ENCODE measurements around the gene HES7.
A peak's percentile ranks its signal among the peaks of the same experiment; 100 is the strongest.

HES7 gene

DNA sequence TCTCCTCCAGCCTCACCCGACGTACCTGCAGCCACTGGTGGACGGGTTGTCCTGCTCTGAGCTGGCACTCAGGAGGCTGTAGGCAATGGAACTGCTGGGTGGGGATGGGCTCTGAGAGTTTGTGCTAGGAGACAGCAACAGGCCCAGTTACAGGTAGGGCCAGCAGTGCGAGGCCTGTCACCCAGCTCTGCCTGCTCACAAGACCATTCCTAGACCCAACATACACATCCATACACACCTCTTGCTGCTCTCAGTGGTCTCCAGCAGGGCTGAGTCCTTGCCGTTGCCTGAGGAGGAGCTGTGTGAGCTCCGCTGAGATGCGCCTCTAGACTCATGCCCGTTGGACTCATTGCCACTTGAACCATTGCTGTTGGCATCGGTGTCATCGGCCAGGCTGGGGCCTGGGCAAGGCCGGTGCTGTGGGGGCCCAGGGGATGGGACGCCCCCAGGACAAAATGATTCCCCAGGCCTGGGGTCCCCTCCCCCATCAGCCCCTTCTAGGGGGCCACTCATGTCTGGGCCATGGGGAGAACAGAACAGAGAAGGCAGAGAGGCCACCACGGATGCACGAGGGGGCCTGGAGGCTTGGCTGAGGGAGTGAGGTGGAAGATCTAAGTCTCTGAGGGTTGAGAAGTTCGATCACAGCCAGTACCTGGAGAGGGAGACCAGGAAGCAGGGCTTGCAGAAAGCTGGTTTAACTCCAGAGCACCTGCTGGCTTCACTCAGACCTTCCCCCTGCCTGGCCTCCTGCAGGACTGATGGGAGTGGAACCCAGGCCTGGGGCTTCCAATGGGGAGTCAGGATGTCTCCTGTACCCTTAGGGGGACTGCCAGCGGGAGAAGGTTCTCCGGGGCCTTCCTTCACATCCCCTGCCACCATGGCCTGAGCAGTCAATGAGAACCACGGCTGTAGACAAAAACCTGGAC, 26.6 kb upstream of the HES7 start:
- H3K4me1 ChIP-seq (ENCODE audit: insufficient read depth, poor library complexity, severe bottlenecking), result peaks cover 16% of the 10 kb centered on the region
- H3K4me3 ChIP-seq (ENCODE audit: severe bottlenecking), result peak overlapping the region; percentile 44
- no peak for ATAC-seq (ENCODE audit: low read depth)
- no peaks in the 10 kb centered on the region for H3K27me3 ChIP-seq (ENCODE audit: insufficient read depth, poor library complexity, severe bottlenecking)
- H3K36me3 ChIP-seq (ENCODE audit: low read depth), result peaks cover 94% of the 10 kb centered on the region
- TF ChIP-seq, protein P1, sequence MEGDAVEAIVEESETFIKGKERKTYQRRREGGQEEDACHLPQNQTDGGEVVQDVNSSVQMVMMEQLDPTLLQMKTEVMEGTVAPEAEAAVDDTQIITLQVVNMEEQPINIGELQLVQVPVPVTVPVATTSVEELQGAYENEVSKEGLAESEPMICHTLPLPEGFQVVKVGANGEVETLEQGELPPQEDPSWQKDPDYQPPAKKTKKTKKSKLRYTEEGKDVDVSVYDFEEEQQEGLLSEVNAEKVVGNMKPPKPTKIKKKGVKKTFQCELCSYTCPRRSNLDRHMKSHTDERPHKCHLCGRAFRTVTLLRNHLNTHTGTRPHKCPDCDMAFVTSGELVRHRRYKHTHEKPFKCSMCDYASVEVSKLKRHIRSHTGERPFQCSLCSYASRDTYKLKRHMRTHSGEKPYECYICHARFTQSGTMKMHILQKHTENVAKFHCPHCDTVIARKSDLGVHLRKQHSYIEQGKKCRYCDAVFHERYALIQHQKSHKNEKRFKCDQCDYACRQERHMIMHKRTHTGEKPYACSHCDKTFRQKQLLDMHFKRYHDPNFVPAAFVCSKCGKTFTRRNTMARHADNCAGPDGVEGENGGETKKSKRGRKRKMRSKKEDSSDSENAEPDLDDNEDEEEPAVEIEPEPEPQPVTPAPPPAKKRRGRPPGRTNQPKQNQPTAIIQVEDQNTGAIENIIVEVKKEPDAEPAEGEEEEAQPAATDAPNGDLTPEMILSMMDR (IDR thresholded peaks at IDR 0.05; ENCODE audit: poor library complexity, severe bottlenecking), result no peak
- DNase-seq (ENCODE audit: low spot score), result no peak
- H3K9me3 ChIP-seq (ENCODE audit: severe bottlenecking), result no peaks in the 10 kb centered on the region
- H3K27ac ChIP-seq (ENCODE audit: poor library complexity, severe bottlenecking), result peak overlapping the region; percentile 98

DNA sequence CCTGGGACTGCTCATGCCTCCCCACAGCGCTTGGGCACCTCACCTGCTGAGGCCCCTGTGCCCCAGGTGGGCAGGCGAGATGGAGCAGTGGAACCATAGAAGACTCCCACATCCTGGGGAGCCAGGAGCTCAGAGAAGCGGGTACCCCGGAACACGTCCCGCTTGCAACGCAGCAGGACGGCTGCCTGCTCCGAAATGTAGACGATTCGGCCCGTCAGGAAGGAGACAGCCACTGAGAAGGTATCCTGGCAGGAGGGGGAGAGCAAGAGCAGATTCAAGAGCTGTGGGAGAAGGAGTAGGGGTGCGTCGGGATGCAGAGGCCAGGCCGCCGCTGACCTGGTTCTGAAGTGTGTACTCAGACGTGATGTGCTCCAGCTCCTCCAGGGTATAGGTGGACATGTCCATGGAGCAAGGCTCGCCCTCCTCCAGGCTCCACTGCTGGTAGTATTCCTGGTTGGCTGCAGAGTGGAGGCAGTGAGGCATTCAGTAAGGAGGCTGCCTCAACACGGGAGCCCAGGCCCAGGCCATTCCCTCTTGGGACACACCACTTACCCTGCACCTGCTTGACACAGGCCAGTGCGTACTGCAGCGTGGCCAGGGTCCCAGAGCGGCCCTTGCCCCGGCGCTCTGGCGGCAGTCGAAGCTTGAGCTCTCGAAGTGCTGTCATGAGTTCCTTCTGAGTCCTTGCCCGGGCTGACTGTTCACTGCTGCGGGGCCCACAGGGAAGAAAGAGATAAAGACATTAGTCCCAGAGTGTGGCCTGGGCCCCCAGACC, 25.7 kb upstream of the HES7 start:
- Histone ChIP-seq H3K27ac (ENCODE audit: poor library complexity, severe bottlenecking) (peak overlapping the region; percentile 98), H3K4me1 (ENCODE audit: insufficient read depth, poor library complexity, severe bottlenecking) (peaks cover 16% of the 10 kb centered on the region), H3K4me3 (ENCODE audit: severe bottlenecking) (no peak overlapping the region), H3K9me3 (ENCODE audit: severe bottlenecking) (no peaks in the 10 kb centered on the region), H3K27me3 (ENCODE audit: insufficient read depth, poor library complexity, severe bottlenecking) (no peaks in the 10 kb centered on the region), H3K36me3 (ENCODE audit: low read depth) (peaks cover 94% of the 10 kb centered on the region)
- no peak for DNase-seq (ENCODE audit: low spot score)
- ATAC-seq (ENCODE audit: low read depth), result no peak
- TF ChIP-seq, protein P1 (IDR thresholded peaks at IDR 0.05; ENCODE audit: poor library complexity, severe bottlenecking), result no peak

DNA sequence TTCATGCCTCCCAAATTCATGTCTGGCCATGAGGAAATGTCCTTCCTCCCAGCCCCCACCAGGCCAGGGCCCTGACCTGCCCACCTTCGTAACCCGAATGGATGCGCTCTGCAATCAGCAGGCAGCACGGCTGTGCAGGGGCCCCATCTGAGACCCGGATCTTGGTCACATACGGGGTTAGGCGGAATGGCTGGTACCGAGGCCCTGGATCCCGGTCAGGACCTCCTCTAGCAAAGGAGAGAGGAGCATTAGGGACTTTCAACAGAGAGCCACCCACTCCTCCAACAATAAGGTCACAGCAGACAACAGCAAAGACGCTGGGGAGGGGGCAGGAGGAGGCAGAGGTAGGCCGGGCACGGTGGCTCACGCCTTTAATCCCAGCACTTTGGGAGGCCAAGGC, 24.7 kb upstream of the HES7 start:
- Histone ChIP-seq H3K4me1 (ENCODE audit: insufficient read depth, poor library complexity, severe bottlenecking) (peaks cover 12% of the 10 kb centered on the region), H3K27me3 (ENCODE audit: insufficient read depth, poor library complexity, severe bottlenecking) (no peaks in the 10 kb centered on the region), H3K36me3 (ENCODE audit: low read depth) (peaks cover 98% of the 10 kb centered on the region), H3K9me3 (ENCODE audit: severe bottlenecking) (no peaks in the 10 kb centered on the region), H3K27ac (ENCODE audit: poor library complexity, severe bottlenecking) (no peak overlapping the region), H3K4me3 (ENCODE audit: severe bottlenecking) (no peak overlapping the region)
- no peak for DNase-seq (ENCODE audit: low spot score)
- TF ChIP-seq, protein P1 (IDR thresholded peaks at IDR 0.05; ENCODE audit: poor library complexity, severe bottlenecking), result no peak
- no peak for ATAC-seq (ENCODE audit: low read depth)

DNA sequence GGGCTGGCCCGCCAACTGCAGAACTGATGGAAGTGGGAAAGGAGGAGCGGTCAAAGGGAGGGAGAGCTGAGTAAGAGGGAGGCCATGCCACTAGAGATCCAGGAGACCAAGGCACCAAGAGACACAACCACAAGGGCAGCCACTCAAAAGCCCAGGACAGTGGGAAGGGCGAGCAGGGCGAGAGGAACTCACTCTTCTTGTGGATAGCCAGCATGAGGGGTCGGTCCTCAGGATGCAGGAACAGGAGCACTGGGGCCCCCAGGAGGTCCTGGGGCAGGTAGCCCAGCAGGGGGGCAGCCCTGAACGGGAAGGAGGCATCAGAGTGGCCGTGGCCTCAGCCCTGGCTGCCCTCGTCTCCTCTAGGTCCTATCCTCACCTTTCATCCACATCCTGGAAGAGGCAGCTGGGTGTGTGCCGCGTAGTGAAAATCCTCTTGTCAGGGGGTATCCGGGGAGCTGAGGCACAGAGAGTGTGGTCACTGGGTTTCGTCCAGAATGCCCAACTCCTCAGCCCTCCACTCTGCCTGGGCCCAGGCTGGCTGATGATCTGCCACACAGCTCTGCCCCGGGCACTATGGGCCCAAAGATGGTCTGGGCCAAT, 24.0 kb upstream of the HES7 start:
- ATAC-seq (ENCODE audit: low read depth), result no peak
- H3K4me3 ChIP-seq (ENCODE audit: severe bottlenecking), result no peak overlapping the region
- TF ChIP-seq, protein P1 (IDR thresholded peaks at IDR 0.05; ENCODE audit: poor library complexity, severe bottlenecking), result no peak

More for the DNA sequence above, 24.0 kb upstream of the HES7 start:
- no peak for DNase-seq (ENCODE audit: low spot score)
- H3K36me3 ChIP-seq (ENCODE audit: low read depth), result peaks cover 96% of the 10 kb centered on the region
- H3K4me1 ChIP-seq (ENCODE audit: insufficient read depth, poor library complexity, severe bottlenecking), result peaks cover 5% of the 10 kb centered on the region
- H3K27me3 ChIP-seq (ENCODE audit: insufficient read depth, poor library complexity, severe bottlenecking), result no peaks in the 10 kb centered on the region
- H3K9me3 ChIP-seq (ENCODE audit: severe bottlenecking), result no peaks in the 10 kb centered on the region
- no peak overlapping the region for H3K27ac ChIP-seq (ENCODE audit: poor library complexity, severe bottlenecking)

All from RWPE2 (cell line).